Thoracic aorta (tissue), 2 donors: Measurements from ENCODE around the gene DCTN4. TPM values are rescaled to one million over a fixed set of nuclear protein-coding genes. Genes with fewer than 3 reads are reported as not detected.

Source experiments
- ATAC-seq: fragments of 150-250 bp; one replicate; pipeline ENCODE4 v1.8.0; 2017; ENCODE audit warnings: low read depth; ENCODE audit not compliant: insufficient number of reproducible peaks, low FRiP score
- DNase-seq: peaks from one replicate; pipeline ENCODE4 v3.0.0-alpha.2; 2020; ENCODE audit warnings: low spot score
- H3K27ac ChIP-seq, 2 donors: fragments of 200-600 bp; sonication (generic); 1 replicate in 1 of 2; 2 replicates in 1 of 2; pipeline ENCODE4 v1.5.1; 2016; ENCODE audit warnings: mild to moderate bottlenecking in 2 of 2, moderate library complexity in 2 of 2
- H3K27me3 ChIP-seq: fragments of 200-600 bp; sonication (generic); replicated peaks from 2 replicates; pipeline ENCODE4 v1.6.0; 2016; ENCODE audit warnings: mild to moderate bottlenecking; ENCODE audit not compliant: insufficient read depth
- H3K36me3 ChIP-seq: fragments of 200-600 bp; sonication (generic); one replicate; pipeline ENCODE4 v1.5.1; 2016
- H3K4me1 ChIP-seq, 2 donors: fragments of 200-600 bp; sonication (generic); 1 replicate in 1 of 2; 2 replicates in 1 of 2; pipeline versions ENCODE4 v1.5.1 to v1.6.0; 2016; ENCODE audit warnings: low read depth in 2 of 2, mild to moderate bottlenecking in 1 of 2; ENCODE audit not compliant: control insufficient read depth in 1 of 2
- H3K4me3 ChIP-seq: fragments of 200-600 bp; sonication (generic); 2 replicates; pipeline ENCODE4 v1.5.1; 2016; ENCODE audit warnings: mild to moderate bottlenecking
- H3K9me3 ChIP-seq: fragments of 200-600 bp; sonication (generic); 2 replicates; pipeline ENCODE4 v1.5.1; 2016
- total RNA-seq, 2 donors: library from RNA; depleted of rRNA; stranded (reverse); fragments of >200 nt; gene quantifications; one replicate each; pipeline versions ENCODE4 v1.1.0 to v1.2.3, GENCODE V29; 2016
- TF ChIP-seq, protein P1 (sequence below): fragments of 200-600 bp; sonication (generic); IDR thresholded peaks from one replicate; pipeline ENCODE4 v1.5.1; 2019; ENCODE audit warnings: antibody characterized with exemption

The DCTN4 gene
- total RNA-seq, 2 donors from 2014 or later = 37.9 to 49.0 TPM

DNA sequence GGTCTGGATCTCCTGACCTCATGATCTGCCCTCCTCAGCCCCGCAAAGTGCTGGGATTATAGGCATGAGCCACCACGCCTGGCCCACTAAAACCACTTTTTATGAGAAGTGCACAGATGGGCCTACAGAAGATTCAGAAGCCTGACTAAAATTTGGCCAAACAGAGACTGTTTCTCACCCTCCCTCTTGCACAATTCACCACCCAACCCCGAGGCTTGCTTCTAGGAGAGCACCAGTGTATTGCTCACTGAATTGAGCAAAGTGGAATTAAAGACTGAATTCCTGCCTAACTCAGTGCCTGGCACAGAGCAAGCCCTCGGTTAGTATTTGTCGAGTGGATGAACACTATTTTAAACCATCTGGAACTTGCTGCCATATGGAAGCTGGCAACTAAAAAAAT is 3.4 kb upstream of the DCTN4 start:
- H3K36me3 ChIP-seq = no peaks in the 10 kb centered on the region
- H3K4me3 ChIP-seq = no peak overlapping the region
- no peaks in the 10 kb centered on the region for H3K9me3 ChIP-seq
- TF ChIP-seq, protein P1, sequence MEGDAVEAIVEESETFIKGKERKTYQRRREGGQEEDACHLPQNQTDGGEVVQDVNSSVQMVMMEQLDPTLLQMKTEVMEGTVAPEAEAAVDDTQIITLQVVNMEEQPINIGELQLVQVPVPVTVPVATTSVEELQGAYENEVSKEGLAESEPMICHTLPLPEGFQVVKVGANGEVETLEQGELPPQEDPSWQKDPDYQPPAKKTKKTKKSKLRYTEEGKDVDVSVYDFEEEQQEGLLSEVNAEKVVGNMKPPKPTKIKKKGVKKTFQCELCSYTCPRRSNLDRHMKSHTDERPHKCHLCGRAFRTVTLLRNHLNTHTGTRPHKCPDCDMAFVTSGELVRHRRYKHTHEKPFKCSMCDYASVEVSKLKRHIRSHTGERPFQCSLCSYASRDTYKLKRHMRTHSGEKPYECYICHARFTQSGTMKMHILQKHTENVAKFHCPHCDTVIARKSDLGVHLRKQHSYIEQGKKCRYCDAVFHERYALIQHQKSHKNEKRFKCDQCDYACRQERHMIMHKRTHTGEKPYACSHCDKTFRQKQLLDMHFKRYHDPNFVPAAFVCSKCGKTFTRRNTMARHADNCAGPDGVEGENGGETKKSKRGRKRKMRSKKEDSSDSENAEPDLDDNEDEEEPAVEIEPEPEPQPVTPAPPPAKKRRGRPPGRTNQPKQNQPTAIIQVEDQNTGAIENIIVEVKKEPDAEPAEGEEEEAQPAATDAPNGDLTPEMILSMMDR = no peak
- ATAC-seq (no peak), DNase-seq (no peak)
- H3K27me3 ChIP-seq = no peaks in the 10 kb centered on the region
- peaks cover 7 to 10% of the 10 kb centered on the region in 2 donors for H3K4me1 ChIP-seq
- H3K27ac ChIP-seq = peak overlapping the region in 1 of 2 donors; percentile 9

DNA sequence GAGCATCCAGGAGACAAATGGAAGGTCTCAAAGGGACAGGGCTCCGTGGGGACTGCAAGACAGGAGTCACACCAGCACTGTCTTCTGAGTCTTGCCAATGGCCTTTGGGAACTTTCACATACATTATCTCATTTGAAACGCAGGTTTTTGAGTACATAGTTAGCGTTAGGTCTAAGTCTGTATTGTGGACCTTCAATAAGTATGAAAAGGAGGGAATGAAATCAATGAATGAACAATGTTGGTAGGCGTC is 442 bp upstream of the DCTN4 start:
- Histone ChIP-seq H3K27me3 (no peaks in the 10 kb centered on the region), H3K27ac (peak overlapping the region; percentile 92), H3K9me3 (no peaks in the 10 kb centered on the region), H3K36me3 (peaks cover 6% of the 10 kb centered on the region), H3K4me1 (peaks cover 12 to 16% of the 10 kb centered on the region in 2 donors), H3K4me3 (peak overlapping the region; percentile 87)
- ATAC-seq (no peak), DNase-seq (no peak)
- TF ChIP-seq, protein P1 = no peak

- H3K27ac ChIP-seq = peak overlapping the region; percentile 92
- H3K9me3 ChIP-seq = no peaks in the 10 kb centered on the region
- DNase-seq (no peak), ATAC-seq (peak; percentile 3)
- peaks cover 12 to 19% of the 10 kb centered on the region in 2 donors for H3K4me1 ChIP-seq
- peaks cover 14% of the 10 kb centered on the region for H3K36me3 ChIP-seq
- TF ChIP-seq, protein P1 = no peak
- H3K27me3 ChIP-seq = no peaks in the 10 kb centered on the region
- H3K4me3 ChIP-seq = peak overlapping the region; percentile 87
These were observed 650 bp downstream of the DCTN4 start for GRCh38 chr5:150758203-150758530.

GRCh38 chr5:150757087-150757649 is 1.6 kb downstream of the DCTN4 start:
- no peak for ATAC-seq
- Histone ChIP-seq H3K27ac (peak overlapping the region; percentile 92), H3K9me3 (no peaks in the 10 kb centered on the region), H3K4me3 (peak overlapping the region; percentile 87), H3K4me1 (peaks cover 12 to 19% of the 10 kb centered on the region in 2 donors), H3K36me3 (peaks cover 22% of the 10 kb centered on the region), H3K27me3 (no peaks in the 10 kb centered on the region)
- DNase-seq = no peak
- TF ChIP-seq, protein P1 = no peak

- no peaks in the 10 kb centered on the region for H3K9me3 ChIP-seq
- ATAC-seq (no peak), DNase-seq (no peak)
- H3K4me1 ChIP-seq = peaks cover 18 to 23% of the 10 kb centered on the region in 2 donors
- no peak overlapping the region for H3K27ac ChIP-seq
- TF ChIP-seq, protein P1 = no peak
- no peaks in the 10 kb centered on the region for H3K27me3 ChIP-seq
- H3K4me3 ChIP-seq = no peak overlapping the region
- peaks cover 28% of the 10 kb centered on the region for H3K36me3 ChIP-seq
These were observed 5.0 kb downstream of the DCTN4 start for GRCh38 chr5:150753863-150754262.
